ENCODE results near the gene KIF7.

GRCh38 chr15:89640245-89640644 is 15.0 kb downstream of the KIF7 start:
- TF ChIP-seq GABPA (IDR thresholded peaks at IDR 0.05; ENCODE audit: low read depth) = no peak
- TF ChIP-seq FOXM1 (IDR thresholded peaks at IDR 0.05; ENCODE audit: low read depth) = no peak
- TF ChIP-seq FOXJ3 (CRISPR knock-in tag; IDR thresholded peaks at IDR 0.05) = no peak
- TF ChIP-seq POLR2AphosphoS5 (IDR thresholded peaks at IDR 0.05; ENCODE audit: low read depth, low read length) = no peak
- no peak for TF ChIP-seq TAF1 (IDR thresholded peaks at IDR 0.05; ENCODE audit: borderline replicate concordance, low read depth, low read length)
- TF ChIP-seq EZH2phosphoT487 (IDR thresholded peaks at IDR 0.05; ENCODE audit: borderline replicate concordance, low read depth) = no peak

Data from SK-N-SH (cell line).